T-helper 22 cell (primary cell): ENCODE measurements around the gene IGFBP7.

ENCODE experiments used
- DNase-seq: peaks from one replicate; pipeline ENCODE4 v3.0.0-alpha.2; 2020; ENCODE audit warnings: low read depth

The IGFBP7 gene

DNA sequence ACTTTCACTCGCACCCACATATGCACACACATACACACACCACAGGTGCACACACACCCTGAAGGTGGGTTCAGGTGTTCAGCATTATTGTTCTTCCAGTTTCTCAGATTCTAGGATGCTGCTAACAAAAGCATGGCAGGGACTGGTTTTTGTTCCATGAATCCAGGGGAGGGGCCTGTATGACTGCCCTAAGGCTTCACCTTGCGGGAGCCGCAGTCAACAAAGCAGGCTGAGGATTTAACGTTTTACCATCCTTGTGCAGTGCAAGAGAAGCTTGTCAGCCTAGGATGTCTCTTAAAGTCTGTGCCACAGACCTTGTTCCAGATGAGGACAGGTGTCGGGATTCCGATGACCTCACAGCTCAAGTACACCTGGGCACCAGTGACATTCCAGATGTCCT is 69.7 kb downstream of the IGFBP7 start:
- no peak for DNase-seq

DNA sequence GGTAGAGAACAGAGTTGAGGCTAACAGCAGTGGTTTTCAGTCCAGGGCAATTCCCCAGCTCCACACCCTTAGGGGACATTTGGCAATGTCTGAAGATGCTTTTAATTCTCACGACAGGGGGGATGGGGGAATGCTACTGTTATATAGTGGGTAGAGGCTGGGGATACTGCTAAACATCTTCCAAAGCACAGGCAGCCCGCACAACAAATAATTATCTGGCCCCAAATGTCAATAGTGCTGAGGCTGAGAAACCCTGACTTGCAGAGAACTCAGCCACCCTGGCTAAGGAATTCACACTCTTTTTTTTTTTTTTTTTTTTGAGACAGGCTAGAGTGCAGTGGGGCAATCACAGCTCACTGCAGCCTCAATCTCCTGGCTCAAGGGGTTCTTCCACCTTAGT is 70.8 kb downstream of the IGFBP7 start:
- no peak for DNase-seq

GRCh38 chr4:57037982-57038604 is 72.1 kb downstream of the IGFBP7 start:
- no peak for DNase-seq

- DNase-seq: no peak
Measured at GRCh38 chr4:57034520-57034919, 75.7 kb downstream of the IGFBP7 start.

GRCh38 chr4:57023104-57023503 is 87.1 kb downstream of the IGFBP7 start:
- no peak for DNase-seq

DNA sequence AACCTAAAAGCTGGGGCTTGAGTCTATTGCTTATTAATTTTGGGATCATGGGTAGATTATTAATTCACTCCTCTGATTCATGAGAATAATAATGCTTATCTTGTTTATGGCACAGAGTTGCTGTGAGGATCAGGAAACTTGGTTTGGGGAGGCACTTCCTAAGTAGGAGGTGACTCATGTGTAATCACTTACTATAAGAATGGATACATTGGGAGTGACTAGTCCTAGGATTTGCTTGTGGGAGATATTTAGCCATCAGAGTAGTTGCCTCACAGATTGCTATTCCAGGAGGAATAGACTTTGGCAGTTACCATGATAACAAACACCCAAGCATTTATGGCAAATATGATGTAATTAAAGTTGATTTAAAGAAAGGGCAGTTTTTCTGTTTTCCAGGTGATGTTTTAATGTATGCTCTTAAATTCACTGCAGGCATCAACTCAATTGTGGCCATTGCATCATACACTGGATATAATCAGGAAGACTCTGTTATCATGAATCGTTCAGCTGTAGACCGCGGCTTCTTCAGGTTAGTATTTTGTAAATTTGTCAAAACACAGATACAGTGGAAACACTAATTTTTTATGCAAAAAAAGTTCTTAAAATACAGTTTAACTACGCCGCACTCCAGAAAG is 89.6 kb downstream of the IGFBP7 start:
- no peak for DNase-seq

- DNase-seq: no peak
Measured at GRCh38 chr4:57018980-57019379, 91.2 kb downstream of the IGFBP7 start.

- no peak for DNase-seq
Measured at GRCh38 chr4:57013543-57014120, 96.6 kb downstream of the IGFBP7 start.

- no peak for DNase-seq
Measured at GRCh38 chr4:56999751-57000150, 110.4 kb downstream of the IGFBP7 start.

DNA sequence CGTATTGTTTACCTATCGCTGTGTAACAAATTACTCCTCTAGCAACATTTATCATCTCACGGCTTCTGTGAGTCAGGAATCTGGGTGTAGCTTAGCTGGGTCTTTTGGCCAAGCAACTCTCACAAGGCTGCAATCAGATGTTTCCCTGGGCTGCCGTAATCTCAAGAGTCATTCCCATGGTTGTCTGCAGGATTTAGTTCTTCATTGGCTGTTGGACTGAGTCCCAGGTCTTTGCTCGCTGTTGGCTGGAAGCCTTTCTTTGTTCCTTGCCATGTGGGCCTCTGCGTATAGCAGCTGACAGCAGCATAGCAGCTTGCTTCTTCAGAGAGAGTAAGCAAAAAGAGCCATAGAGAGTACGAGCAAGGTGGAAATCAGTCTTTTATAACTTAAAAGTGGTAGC is 114.7 kb downstream of the IGFBP7 start:
- DNase-seq: no peak

DNA sequence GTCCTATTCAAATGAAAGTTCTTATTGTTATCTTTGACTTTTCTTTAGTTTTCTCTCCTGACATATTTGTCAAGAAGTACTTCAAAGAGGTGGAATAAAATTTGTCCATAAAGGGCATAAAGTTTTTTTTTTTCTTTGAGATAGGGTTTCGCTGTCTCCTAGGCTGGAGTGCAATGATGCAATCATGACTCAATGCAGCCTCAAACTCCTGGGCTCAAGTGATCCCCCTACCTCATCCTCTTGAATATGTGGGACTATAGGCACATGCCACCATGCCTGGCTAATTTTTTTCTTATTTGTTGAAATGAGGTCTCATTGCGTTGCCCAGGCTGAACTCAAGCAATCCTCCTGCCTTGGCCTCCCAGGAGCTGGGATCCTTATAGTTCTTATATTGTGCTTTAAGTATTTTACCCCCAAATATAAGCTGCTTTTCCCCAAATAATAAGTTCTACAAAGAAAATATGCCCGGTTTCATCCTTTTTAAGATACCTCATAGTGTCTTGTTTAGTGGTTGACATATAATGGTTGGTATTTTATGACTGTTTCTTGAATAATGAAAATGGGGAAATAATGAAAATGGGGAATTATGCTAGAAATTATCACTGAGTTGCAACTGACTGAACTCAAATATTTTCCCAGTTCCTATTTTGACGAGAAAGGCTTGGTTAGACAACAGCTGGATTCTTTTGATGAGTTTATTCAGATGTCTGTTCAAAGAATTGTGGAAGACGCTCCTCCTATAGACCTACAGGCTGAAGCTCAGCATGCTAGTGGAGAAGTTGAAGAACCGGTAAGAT is 119.9 kb downstream of the IGFBP7 start:
- no peak for DNase-seq

DNA sequence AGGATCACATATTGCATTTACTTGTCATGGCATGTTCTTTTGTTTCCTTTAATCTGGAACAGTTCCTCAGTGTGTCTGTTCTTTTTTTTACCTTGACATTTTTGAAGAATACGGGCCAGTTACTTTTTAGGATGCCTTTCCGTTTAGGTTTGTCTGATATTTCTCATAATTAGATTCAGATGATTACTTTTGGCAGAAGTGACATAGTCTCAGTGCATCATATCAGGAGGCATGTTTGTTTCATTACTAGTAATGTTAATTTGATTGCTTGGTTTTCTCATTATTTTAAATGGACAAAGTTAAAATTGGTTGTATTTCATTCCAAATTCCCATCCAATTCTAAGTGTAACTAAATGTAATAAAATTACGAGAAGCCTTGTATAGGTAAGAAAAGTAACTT is 123.2 kb downstream of the IGFBP7 start:
- DNase-seq: no peak

DNA sequence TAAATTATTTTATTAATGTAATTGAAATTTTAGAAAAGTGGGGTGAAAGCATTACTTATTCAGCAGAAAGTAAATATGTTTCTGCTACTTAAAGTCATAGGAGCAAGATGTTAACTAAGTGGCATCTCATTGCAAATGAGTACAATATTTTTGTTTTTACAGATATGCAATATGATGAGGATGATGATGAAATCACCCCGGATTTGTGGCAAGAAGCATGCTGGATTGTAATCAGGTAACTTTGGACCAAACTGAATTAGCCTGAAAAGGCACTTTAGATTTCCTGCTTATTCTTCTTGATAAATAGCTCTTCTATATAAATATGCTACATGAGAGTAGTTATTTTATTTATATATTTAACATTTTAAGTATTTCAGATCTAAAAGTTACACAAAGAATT is 124.0 kb downstream of the IGFBP7 start:
- no peak for DNase-seq

- DNase-seq: no peak
Measured at GRCh38 chr4:56981795-56982201, 128.4 kb downstream of the IGFBP7 start.
